Cerebellar cortex (tissue), 1 donor: ENCODE measurements around the gene GTF2E1.

ENCODE experiments used
- DNase-seq: peaks from one replicate; pipeline ENCODE4 v3.0.0-alpha.2; 2015; ENCODE audit warnings: low spot score

Gene GTF2E1

GRCh38 chr3:120800625-120801024, 58.1 kb downstream of the GTF2E1 start:
- DNase-seq, result no peak

DNA sequence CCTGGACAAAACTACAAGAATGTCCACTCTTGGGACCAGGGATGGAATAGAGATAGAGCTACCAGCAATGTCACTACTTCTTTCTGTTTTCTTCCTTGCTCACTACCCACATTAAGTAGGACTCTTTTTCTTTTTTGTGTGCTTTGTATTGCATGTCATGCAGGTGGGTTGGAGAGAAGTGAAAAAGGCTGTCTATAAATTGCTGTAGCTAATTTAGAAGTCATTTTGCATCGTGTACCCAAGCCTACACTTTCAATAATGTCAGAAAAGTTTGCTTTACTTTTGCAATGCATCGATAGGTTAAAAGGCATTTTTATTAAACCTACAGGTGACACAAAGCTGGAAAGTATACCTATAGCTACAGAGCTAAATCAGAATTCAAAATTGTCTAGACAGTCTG, 58.9 kb downstream of the GTF2E1 start:
- DNase-seq, result no peak

GRCh38 chr3:120802916-120803315, 60.4 kb downstream of the GTF2E1 start:
- no peak for DNase-seq

DNA sequence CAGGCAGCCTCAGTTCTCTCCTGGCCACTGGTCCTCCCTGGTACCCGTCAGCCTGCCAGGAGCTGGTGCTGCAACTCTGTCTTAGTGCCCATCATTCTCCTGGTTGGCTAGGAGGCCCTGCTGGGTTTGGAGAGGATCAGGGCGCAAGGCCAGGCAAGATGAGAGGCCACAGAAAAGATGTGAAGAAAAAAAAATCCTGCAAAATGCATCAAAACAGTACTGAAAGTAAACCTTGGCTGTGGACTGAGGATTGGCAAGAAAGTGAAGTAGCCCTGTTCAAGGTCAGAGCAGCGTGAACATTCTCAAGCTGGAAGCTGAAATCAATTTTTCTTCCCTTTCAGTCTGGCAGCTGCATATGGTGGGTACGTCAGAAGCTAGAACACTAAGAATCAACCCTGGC, 74.2 kb downstream of the GTF2E1 start:
- DNase-seq, result peak; percentile 84

GRCh38 chr3:120820748-120821147, 78.2 kb downstream of the GTF2E1 start:
- DNase-seq, result peak; percentile 10

DNA sequence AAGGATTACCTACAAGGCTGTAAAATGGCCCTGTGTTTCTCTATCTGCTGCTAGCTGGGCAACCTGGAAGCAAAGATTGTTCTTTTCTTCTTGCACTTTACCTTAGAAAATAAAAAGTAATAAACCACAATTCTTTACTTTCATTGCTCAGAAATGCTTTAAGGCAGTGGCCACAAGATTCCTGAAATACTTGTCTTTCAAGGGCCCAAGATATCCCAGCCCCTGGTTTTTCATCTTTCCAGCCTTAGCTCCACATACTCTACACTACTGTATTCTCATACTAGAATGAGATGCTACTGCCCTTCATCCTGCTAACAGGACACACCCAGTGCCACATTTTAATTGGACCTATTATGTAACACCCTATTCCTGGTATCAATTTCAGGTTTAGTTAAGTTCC, 78.9 kb downstream of the GTF2E1 start:
- peak; percentile 46 for DNase-seq

GRCh38 chr3:120823156-120823555, 80.6 kb downstream of the GTF2E1 start:
- peak; percentile 90 for DNase-seq

DNA sequence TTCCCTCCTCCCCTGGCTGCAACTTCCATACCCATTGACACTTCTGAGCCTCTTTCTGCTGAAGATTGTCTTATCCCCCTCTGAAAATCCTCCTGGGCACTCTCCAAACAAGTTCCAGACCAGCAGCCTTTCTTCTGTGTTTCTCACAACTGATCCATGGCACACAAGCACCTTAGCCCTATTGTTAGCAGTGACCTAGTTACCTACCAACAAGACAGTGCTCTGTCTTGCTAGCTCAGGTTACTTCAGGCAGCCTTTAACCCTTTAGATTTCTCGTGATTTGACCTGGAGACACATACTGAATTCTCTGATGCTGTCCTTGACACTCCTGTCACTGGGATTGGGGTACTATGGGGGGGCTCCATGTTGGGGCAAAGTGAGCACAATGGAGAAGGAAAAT, 82.1 kb downstream of the GTF2E1 start:
- DNase-seq, result no peak

- no peak for DNase-seq
Measured at GRCh38 chr3:120828796-120829195, 86.3 kb downstream of the GTF2E1 start.

DNA sequence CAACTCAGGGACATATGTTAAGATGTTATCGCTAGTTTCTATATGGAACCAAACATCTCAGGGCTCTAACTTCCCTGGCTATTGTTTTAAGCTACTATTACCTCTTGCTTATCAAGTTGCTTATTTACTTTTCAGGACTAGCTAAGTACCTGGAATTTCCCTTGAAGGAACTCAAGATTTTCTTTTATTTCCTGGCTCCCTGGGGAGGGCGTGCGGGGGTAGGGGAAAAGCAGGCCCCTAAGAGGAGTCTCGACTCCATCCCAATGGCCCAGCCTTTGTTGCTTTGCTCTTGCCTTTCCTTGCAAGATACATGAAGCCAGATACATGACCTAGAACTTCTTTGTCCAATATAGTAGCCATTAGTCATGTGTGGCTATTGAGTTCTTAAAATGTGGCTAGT, 88.5 kb downstream of the GTF2E1 start:
- no peak for DNase-seq
